IMR-90 (cell line): ENCODE measurements around the gene ZFYVE21. TPM values are rescaled to one million over a fixed set of nuclear protein-coding genes. Genes with fewer than 3 reads are reported as not detected.
A peak's percentile ranks its signal among the peaks of the same experiment; 100 is the strongest.

Experiments used
- ATAC-seq: fragments of 200-7000 bp; cut with Tn5 transposase; 2 replicates; pipeline ENCODE4 v1.9.1; 2020; ENCODE audit warnings: low read depth, mild to moderate bottlenecking, moderate library complexity
- BruUV-seq: library from RNA; stranded (reverse); fragments of 400-500 nt; replicated peaks from 2 replicates; lab custom pipeline; 2021; lab: Mats Ljungman, UMichigan
- CTCF ChIA-PET: fragments of 300-600 bp; formaldehyde crosslinking; extraction: SDS; loops from one replicate; lab custom pipeline; 2021; ENCODE audit warnings: antibody characterized with exemption; lab: Yijun Ruan, JAX
- POLR2A ChIA-PET: fragments of 300-600 bp; sonication (Branson Sonifier 250); formaldehyde crosslinking; loops from one replicate; lab custom pipeline; 2022; ENCODE audit warnings: antibody characterized with exemption; ENCODE audit not compliant: unreplicated experiment; lab: Charles Lee
- DNase-seq: peaks from one replicate; pipeline ENCODE4 v3.0.0; 2013
- H2AFZ ChIP-seq: replicated peaks from 2 replicates; pipeline ENCODE3; 2013; ENCODE audit warnings: low read length, mild to moderate bottlenecking; ENCODE audit not compliant: poor library complexity
- H2AK5ac ChIP-seq: 2 replicates; pipeline ENCODE4 v1.6.1; 2013; ENCODE audit warnings: low read depth, low read length, inconsistent platforms
- H2AK9ac ChIP-seq: replicated peaks from 2 replicates; pipeline ENCODE3; 2013; ENCODE audit warnings: mild to moderate bottlenecking, low read depth, low read length, moderate library complexity; ENCODE audit not compliant: poor library complexity
- H2BK120ac ChIP-seq: 2 replicates; pipeline ENCODE4 v1.6.1; 2013; ENCODE audit warnings: low read depth, low read length, inconsistent platforms
- H2BK15ac ChIP-seq: 3 replicates; pipeline ENCODE4 v1.6.1; 2013; ENCODE audit warnings: low read depth, low read length, inconsistent platforms
- H2BK20ac ChIP-seq: 2 replicates; pipeline ENCODE4 v1.6.1; 2013; ENCODE audit warnings: low read depth, mild to moderate bottlenecking, inconsistent platforms, low read length, moderate library complexity
- H2BK5ac ChIP-seq: 2 replicates; pipeline ENCODE4 v1.6.1; 2013; ENCODE audit warnings: mild to moderate bottlenecking, low read depth, low read length, inconsistent platforms; ENCODE audit not compliant: poor library complexity, severe bottlenecking
- H3K14ac ChIP-seq: replicated peaks from 2 replicates; pipeline ENCODE4 v1.6.1; 2013; ENCODE audit warnings: low read depth, low read length, inconsistent platforms
- H3K18ac ChIP-seq: 2 replicates; pipeline ENCODE4 v1.6.1; 2013; ENCODE audit warnings: low read depth, low read length, control low read depth
- H3K23ac ChIP-seq: 2 replicates; pipeline ENCODE4 v1.6.1; 2013; ENCODE audit warnings: low read depth, low read length, inconsistent platforms
- H3K27ac ChIP-seq: 2 replicates; pipeline ENCODE4 v1.5.1; 2013; ENCODE audit warnings: mild to moderate bottlenecking, control low read depth, low read length; ENCODE audit not compliant: insufficient read depth
- H3K27me3 ChIP-seq: 2 replicates; pipeline ENCODE4 v1.6.1; 2013; ENCODE audit warnings: low read length; ENCODE audit not compliant: control insufficient read depth, insufficient read depth
- H3K36me3 ChIP-seq: 2 replicates; pipeline ENCODE4 v1.6.1; 2013; ENCODE audit warnings: low read length, mixed read lengths; ENCODE audit not compliant: control insufficient read depth, insufficient read depth
- H3K4ac ChIP-seq: 2 replicates; pipeline ENCODE4 v1.6.1; 2013; ENCODE audit warnings: low read depth, low read length, inconsistent platforms
- H3K4me1 ChIP-seq: 2 replicates; pipeline ENCODE4 v1.6.1; 2013; ENCODE audit warnings: low read length, mixed read lengths; ENCODE audit not compliant: control insufficient read depth, insufficient read depth
- H3K4me2 ChIP-seq: 2 replicates; pipeline ENCODE4 v1.6.1; 2013; ENCODE audit warnings: low read depth, mild to moderate bottlenecking, control low read depth, low read length, moderate library complexity
- H3K4me3 ChIP-seq: 2 replicates; pipeline ENCODE4 v1.5.1; 2013; ENCODE audit warnings: low read depth, mild to moderate bottlenecking, control low read depth, low read length, moderate library complexity; ENCODE audit not compliant: insufficient read depth
- H3K56ac ChIP-seq: 2 replicates; pipeline ENCODE4 v1.6.1; 2013; ENCODE audit warnings: low read length, inconsistent platforms; ENCODE audit not compliant: insufficient read depth; ENCODE audit errors: extremely low read depth
- H3K79me1 ChIP-seq, 2 experiments: 2 replicates each; pipeline ENCODE4 v1.6.1; 2013; ENCODE audit warnings: low read length in 2 of 2, inconsistent platforms in 1 of 2, low read depth in 1 of 2
- H3K9ac ChIP-seq: 2 replicates; pipeline ENCODE4 v1.6.1; 2013; ENCODE audit warnings: low read depth, low read length, control low read depth
- H3K9me1 ChIP-seq: 2 replicates; pipeline ENCODE4 v1.6.1; 2013; ENCODE audit warnings: low read length, inconsistent platforms; ENCODE audit not compliant: insufficient read depth
- H3K9me3 ChIP-seq: 2 replicates; pipeline ENCODE4 v1.6.1; 2013; ENCODE audit warnings: low read length; ENCODE audit not compliant: control insufficient read depth, insufficient read depth
- H4K20me1 ChIP-seq: 2 replicates; pipeline ENCODE4 v1.6.1; 2013; ENCODE audit warnings: low read length, inconsistent platforms; ENCODE audit not compliant: insufficient read depth
- H4K5ac ChIP-seq: 2 replicates; pipeline ENCODE4 v1.6.1; 2013; ENCODE audit warnings: mild to moderate bottlenecking, low read depth, low read length, control low read depth
- H4K8ac ChIP-seq, 2 experiments: 2 replicates each; pipeline ENCODE4 v1.6.1; 2013; ENCODE audit warnings: low read depth in 2 of 2, low read length in 2 of 2, control low read depth in 1 of 2, inconsistent platforms in 1 of 2
- H4K91ac ChIP-seq: 2 replicates; pipeline ENCODE4 v1.6.1; 2013; ENCODE audit warnings: low read depth, low read length, inconsistent platforms; ENCODE audit not compliant: insufficient read depth
- BHLHE40 ChIP-seq: fragments of 150-350 bp; IDR thresholded peaks from 2 replicates; pipeline ENCODE4 v1.6.1; 2016; ENCODE audit warnings: mild to moderate bottlenecking, low read depth, low read length
- WGBS, 2 experiments: methylation state at CpG; one replicate each; pipeline versions ENCODE4 v1.1.5 to v1.1.7; 2013; ENCODE audit warnings: missing lambda C conversion rate in 2 of 2; ENCODE audit not compliant: insufficient read length in 1 of 2; ENCODE audit errors: extremely low coverage in 2 of 2; 5-methylcytosine and 5-hydroxymethylcytosine counted together
- dilution Hi-C: fragments of 300-500 bp; cut with HindIII; formaldehyde crosslinking; loops from one replicate; pipeline ENCODE4 v1.14.3; 2018; ENCODE audit warnings: low sequenced_read_pairs; ENCODE audit not compliant: unreplicated experiment
- in situ Hi-C: fragments of 300-500 bp; cut with MboI; formaldehyde crosslinking; loops from 3 replicates; pipeline ENCODE4 v1.14.3; 2019; ENCODE audit warnings: low sequenced_read_pairs, inconsistent platforms, mixed read lengths
- intact Hi-C: fragments of 100-400 bp; cut with micrococcal nuclease; formaldehyde crosslinking; loops from 2 replicates; pipeline ENCODE4 v1.10.0; 2022
- polyA plus RNA-seq, 3 experiments: library from polyadenylated mRNA; depleted of rRNA; stranded (reverse); fragments of >200 nt; gene quantifications; 2 replicates each; pipeline ENCODE4 v1.2.3, GENCODE V29; 2012; ENCODE audit warnings: low replicate concordance in 1 of 3
- total RNA-seq: library from RNA; depleted of rRNA; stranded (reverse); fragments of >200 nt; gene quantifications from 2 replicates; pipeline ENCODE4 v1.2.3, GENCODE V29; 2012

ZFYVE21 gene
- total and polyA plus RNA-seq, 2 of the 4 experiments (the other 2 are of a cell fraction), result 41.2 to 89.2 TPM

DNA sequence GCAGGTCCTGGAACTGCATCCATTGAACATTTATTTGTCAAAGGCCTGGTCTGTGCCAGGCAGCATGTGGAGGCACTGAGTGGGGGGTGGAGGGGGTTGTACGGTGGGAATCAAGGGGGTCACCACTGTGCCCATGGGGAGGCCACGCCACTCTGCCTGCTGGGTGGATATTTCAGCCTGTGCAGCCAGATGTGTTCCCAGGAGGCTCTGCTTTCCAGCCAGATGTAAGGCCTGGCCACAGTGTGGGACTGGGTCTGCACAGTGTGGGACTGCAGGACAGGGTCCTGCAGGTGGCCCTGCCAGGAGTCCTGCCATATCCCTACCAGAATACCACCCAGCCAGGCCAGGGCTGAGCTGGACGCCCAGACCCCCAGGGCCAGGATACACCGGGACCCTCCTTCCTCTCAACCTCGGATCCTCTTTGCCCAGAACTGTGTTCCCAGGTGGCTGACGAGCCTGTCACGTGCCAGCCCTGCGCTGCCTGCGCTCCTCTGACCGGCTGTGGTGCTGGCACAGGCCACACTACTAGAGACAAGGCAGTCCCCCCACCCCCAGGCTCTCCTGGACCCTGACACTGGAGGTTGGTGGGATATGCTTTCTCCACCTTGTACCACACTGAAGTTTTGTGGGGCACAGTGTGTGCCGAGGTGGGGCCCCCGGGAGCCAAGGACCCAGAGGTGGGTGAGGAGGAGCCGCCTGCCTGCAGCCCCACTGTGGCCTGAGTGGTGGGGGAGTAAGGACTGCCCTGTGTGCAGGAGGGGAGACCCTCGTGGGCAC is 17.8 kb upstream of the ZFYVE21 start:
- intact Hi-C loops (no loop called here), in situ Hi-C loops (no loop called here), dilution Hi-C loops (no loop called here)
- H2BK20ac ChIP-seq, result no peak overlapping the region
- no TSS peak for BruUV-seq
- H3K4ac ChIP-seq, result peak overlapping the region; percentile 43; the same call in 1 of the 2 replicates
- peak overlapping the region; percentile 4 for H2BK5ac ChIP-seq
- peaks cover 54% of the 10 kb centered on the region for H4K20me1 ChIP-seq
- H4K8ac ChIP-seq, result no peak overlapping the region
- H2BK15ac ChIP-seq, result no peak overlapping the region
- H3K9me3 ChIP-seq, result no peaks in the 10 kb centered on the region
- H2BK120ac ChIP-seq, result no peak overlapping the region
- H3K23ac ChIP-seq, result peak overlapping the region; percentile 79; the same call in 1 of the 2 replicates
- H3K18ac ChIP-seq, result no peak overlapping the region
- no peak for ATAC-seq
- no peak overlapping the region for H3K56ac ChIP-seq
- H3K27me3 ChIP-seq, result no peaks in the 10 kb centered on the region
- DNase-seq, result no peak
- ChIA-PET POLR2A (no interaction called here), CTCF (no interaction called here)
- peak overlapping the region; percentile 48; the same call in 1 of the 2 replicates for H3K14ac ChIP-seq
- TF ChIP-seq BHLHE40, result no peak
- H3K27ac ChIP-seq, result no peak overlapping the region
- H2AK9ac ChIP-seq, result peak overlapping the region; percentile 23
- H4K5ac ChIP-seq, result no peak overlapping the region
- H3K79me1 ChIP-seq, result peaks cover 23 to 80% of the 10 kb centered on the region in 2 experiments
- no peak overlapping the region for H4K91ac ChIP-seq
- no peak overlapping the region for H3K4me2 ChIP-seq
- H3K9ac ChIP-seq, result no peak overlapping the region
- no peak overlapping the region for H2AFZ ChIP-seq
- no peak overlapping the region for H2AK5ac ChIP-seq
- H3K4me1 ChIP-seq, result peaks cover 15% of the 10 kb centered on the region
- H3K4me3 ChIP-seq, result no peak overlapping the region
- WGBS, 2 experiments, result 95% methylated on average over 3 of the region's 14 CpGs; no CpG with 5 or more reads in 1 of the 2 experiments
- peaks cover 58% of the 10 kb centered on the region for H3K36me3 ChIP-seq
- H3K9me1 ChIP-seq, result peaks cover 3% of the 10 kb centered on the region; the same call in 1 of the 2 replicates
